Measurements from ENCODE around the gene CDKN2A. TPM values are rescaled to one million over a fixed set of nuclear protein-coding genes. Genes with fewer than 3 reads are reported as not detected.

The CDKN2A gene
- total RNA-seq, 1 experiment from 2014 or later, result 0.57 TPM

DNA sequence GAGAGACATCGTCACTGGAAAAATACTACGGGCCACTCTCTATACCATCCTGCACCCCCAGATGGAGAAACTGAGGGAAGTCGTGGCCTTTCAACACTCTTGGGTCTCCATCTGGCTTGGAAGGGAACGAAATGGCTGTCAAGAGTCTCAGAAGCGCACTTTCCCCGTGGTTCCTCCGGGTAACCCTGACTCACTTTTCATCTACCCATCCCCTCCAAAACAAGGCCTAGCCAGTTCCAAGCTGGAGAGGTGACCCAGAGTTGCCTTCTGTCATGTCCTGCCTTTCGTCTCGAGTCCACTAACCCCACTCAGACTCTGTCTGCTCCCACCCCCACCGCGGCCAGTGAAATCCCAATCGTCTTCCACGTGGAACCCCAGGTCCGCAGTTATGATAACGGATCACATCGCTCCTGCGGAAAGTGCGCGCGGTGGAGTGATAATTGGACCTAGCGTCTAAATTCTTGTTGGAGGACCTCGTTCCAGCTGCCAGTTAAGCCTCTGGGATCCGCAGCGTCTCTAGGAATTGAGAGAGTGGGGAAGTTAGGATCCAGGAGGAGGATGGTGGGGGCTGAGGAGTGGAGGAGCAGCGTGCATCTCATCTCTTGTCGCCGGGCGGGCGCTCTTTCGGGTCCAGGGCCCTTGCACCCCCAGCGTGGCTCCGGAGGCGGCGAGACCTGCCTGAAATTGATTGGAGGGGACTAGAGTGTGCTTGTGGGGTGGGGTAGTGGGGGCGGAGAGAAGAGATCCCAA is 4.6 kb downstream of the CDKN2A start:
- Mint-ChIP-seq H3K9me3 (no peaks in the 10 kb centered on the region), H3K27ac (no peak overlapping the region), H3K36me3 (no peaks in the 10 kb centered on the region), H3K4me3 (peak overlapping the region; percentile 52), H3K4me1 (peaks cover 26% of the 10 kb centered on the region), H3K27me3 (ENCODE audit: low read depth) (peaks cover 98% of the 10 kb centered on the region)
- CTCF ChIA-PET, result interaction anchor here (0.9 to 2.9 kb wide), 4 partner anchors 19 to 130 kb away, joined by 3 to 17 read pairs (median 5); partner anchors contain the start of gene CDKN2B
- DNase-seq (ENCODE audit: low spot score) (peak; percentile 36), ATAC-seq (peak; percentile 60)
- TF ChIP-seq NFATC4 (CRISPR knock-in tag; IDR thresholded peaks at IDR 0.05) (no peak), TEAD4 (CRISPR knock-in tag; IDR thresholded peaks at IDR 0.05) (no peak), NFE2L1 (CRISPR knock-in tag; IDR thresholded peaks at IDR 0.05) (no peak), CTCF (IDR thresholded peaks at IDR 0.05) (no peak), AR (CRISPR knock-in tag; IDR thresholded peaks at IDR 0.05) (no peak), ZSCAN18 (CRISPR knock-in tag; IDR thresholded peaks at IDR 0.05) (no peak)
- POLR2A ChIA-PET, result no interaction called here

GRCh38 chr9:21988056-21988990 is 5.9 kb downstream of the CDKN2A start:
- H3K27me3 Mint-ChIP-seq (ENCODE audit: low read depth), result peaks cover 99% of the 10 kb centered on the region
- no peak for ATAC-seq
- ChIA-PET POLR2A (no interaction called here), CTCF (interaction anchor here (1.5 to 2.9 kb wide), 2 partner anchors 20 kb away, joined by 4 to 17 read pairs; partner anchors contain the start of gene CDKN2B)
- H3K9me3 Mint-ChIP-seq, result no peaks in the 10 kb centered on the region
- no peaks in the 10 kb centered on the region for H3K36me3 Mint-ChIP-seq
- no peak overlapping the region for H3K4me3 Mint-ChIP-seq
- no peak for TF ChIP-seq SMAD3 (CRISPR knock-in tag; IDR thresholded peaks at IDR 0.05; ENCODE audit: borderline replicate concordance)
- no peak for TF ChIP-seq STAT6 (CRISPR knock-in tag; conservative IDR thresholded peaks at IDR 0.05; ENCODE audit: low read depth)
- no peak for TF ChIP-seq E2F1 (CRISPR knock-in tag; IDR thresholded peaks at IDR 0.05)
- no peak for TF ChIP-seq IRF1 (CRISPR knock-in tag; IDR thresholded peaks at IDR 0.05)
- TF ChIP-seq CREM (CRISPR knock-in tag; IDR thresholded peaks at IDR 0.05), result no peak
- TF ChIP-seq E2F5 (CRISPR knock-in tag; IDR thresholded peaks at IDR 0.05), result no peak
- TF ChIP-seq ATF6 (CRISPR knock-in tag; IDR thresholded peaks at IDR 0.05), result no peak
- no peak for TF ChIP-seq KAT7 (CRISPR knock-in tag; IDR thresholded peaks at IDR 0.05; ENCODE audit: borderline replicate concordance)
- peaks cover 20% of the 10 kb centered on the region for H3K4me1 Mint-ChIP-seq
- H3K27ac Mint-ChIP-seq, result no peak overlapping the region
- DNase-seq (ENCODE audit: low spot score), result no peak

Measured in WTC11 (cell line).